Fibroblast of skin of right quadriceps (primary cell): ENCODE data around the gene CCDC6.
"Not testable (repeated sequence)": the region's sequence is repeated elsewhere in the genome, so short reads cannot be mapped to it uniquely, and the experiment has no call there.

ENCODE experiments used
- DNase-seq: peaks from one replicate; pipeline ENCODE4 v3.0.0-alpha.2; 2013

Gene CCDC6

GRCh38 chr10:59752278-59752940 is 153.9 kb downstream of the CCDC6 start:
- no peak for DNase-seq

DNA sequence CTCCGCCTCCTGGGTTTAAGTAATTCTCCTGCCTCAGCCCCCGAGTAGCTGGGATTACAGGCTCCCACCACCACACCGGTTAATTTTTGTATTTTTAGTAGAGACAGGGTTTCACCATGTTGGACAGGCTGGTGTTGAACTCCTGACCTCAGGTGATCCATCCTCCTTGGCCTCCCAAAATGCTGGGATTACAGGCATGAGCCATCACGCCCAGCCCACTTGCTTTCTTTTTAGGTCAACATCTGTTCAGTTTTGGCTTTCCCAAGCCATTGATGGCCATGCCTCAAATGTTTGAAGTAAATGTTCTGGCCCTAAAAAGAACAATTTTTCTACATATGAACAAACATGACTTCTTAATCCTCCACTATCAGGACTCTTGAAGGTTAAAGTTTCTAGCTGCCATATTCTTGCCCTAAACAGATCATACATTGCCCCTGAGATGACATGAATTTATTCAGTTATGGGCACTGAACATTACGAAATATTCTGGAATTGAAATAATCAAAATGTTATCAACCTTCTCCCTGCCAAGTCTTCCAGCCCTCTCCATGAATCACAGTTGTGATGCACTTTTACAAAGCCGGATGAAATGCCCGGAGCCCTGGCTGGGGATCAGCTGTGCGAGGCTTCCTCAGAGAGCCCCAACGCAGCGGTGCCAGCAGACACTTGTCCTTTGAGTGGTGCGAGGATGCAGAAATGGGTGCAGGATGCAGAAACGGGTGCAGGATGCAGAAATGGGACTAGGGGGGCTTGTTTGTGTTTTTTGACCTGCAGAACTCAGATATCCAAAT is 156.0 kb downstream of the CCDC6 start:
- no peak for DNase-seq

- no peak for DNase-seq
Observed at GRCh38 chr10:59748834-59749233, 157.5 kb downstream of the CCDC6 start.

DNA sequence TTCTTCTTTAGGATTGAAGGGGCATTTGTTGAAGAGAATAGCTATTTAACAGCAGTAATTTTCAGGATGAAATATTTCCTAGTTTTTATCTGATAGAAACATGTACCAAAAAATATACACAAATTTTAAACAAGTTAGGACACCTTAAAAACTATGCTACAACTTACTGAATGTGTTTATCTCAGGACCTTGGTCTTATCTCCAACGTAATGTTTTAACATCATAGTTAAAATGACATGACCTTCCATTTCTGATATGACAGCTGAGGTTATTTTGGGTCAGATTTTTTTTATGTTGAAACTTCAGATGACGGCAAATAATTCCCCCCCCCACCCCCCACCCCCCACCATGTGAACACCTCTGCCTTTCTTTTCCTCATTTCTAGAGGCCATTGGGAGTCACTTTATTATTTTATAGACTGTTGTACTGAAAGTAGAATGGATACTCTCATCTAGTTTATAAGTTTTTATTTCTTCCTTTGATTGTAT is 161.1 kb downstream of the CCDC6 start:
- no peak for DNase-seq

DNA sequence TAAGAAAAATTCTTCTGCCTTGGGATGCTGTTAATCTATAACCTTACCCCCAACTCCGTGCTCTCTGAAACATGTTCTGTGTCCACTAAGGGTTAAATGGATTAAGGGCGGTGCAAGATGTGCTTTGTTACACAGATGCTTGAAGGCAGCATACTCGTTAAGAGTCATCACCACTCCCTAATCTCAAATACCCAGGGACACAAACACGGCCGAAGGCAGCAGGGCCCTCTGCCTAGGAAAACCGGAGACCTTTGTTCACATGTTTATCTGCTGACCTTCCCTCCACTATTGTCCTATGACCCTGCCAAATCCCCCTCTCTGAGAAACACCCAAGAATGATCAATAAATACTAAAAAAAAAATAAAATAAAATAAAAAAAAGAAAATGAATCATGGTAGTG is 161.6 kb downstream of the CCDC6 start:
- DNase-seq = not testable (repeated sequence)

- DNase-seq = not testable (repeated sequence)
Observed at GRCh38 chr10:59744156-59744555, 162.2 kb downstream of the CCDC6 start.

DNA sequence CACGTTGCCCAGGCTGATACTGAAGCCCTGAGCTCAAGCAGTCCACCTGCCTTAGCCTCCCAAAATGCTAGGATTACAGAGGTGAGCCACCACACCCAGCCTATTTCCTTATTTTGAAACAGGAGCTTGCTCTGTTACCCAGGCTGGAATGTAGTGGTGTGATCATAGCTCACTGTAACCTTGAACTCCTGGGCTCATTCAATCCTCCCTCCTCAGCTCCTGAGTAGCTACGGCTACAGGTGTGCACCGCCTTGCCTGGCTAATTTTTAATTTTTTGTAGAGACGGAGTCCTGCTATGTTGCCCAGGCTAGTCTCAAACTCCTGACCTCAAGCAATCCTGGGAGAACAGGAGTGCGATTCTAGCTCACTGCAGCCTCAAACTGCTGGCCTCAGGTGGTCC is 164.8 kb downstream of the CCDC6 start:
- no peak for DNase-seq

DNA sequence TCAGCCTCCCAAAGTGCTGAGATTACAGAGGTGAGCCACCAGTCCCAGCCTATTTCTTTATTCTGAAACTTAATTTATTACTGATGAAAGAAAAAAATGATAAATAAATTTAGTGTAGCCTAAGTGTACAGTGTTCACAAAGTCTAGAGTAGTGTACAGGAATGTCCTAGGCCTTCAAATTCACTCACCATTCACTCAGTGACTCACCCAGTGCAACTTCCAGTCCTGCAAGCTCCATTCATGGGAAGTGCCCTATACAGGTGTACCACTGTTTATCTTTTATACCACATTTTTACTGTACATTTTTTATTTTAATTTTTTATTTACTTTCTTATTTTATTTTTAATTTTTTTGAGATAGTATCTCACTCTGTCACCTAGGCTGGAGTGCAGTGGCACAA is 165.3 kb downstream of the CCDC6 start:
- DNase-seq = no peak
